HCT116 (cell line): ENCODE results near the gene ABHD4. TPM values are rescaled to one million over a fixed set of nuclear protein-coding genes. Genes with fewer than 3 reads are reported as not detected.

Experiments
- ATAC-seq: fragments of 200-7000 bp; cut with Tn5 transposase; 2 replicates; pipeline ENCODE4 v1.9.1; 2020; ENCODE audit warnings: mild to moderate bottlenecking, moderate library complexity
- BruUV-seq: library from RNA; stranded (reverse); fragments of 400-500 nt; replicated peaks from 2 replicates; lab custom pipeline; 2021; lab: Mats Ljungman, UMichigan
- CTCF ChIA-PET: fragments of 300-600 bp; sonication (Branson Sonifier 250); formaldehyde crosslinking; loops from one replicate; lab custom pipeline; 2021; ENCODE audit warnings: antibody characterized with exemption; lab: Charles Lee
- POLR2A ChIA-PET: fragments of 300-600, 350-600 bp; sonication (Branson Sonifier 250); formaldehyde crosslinking; loops from one replicate; lab custom pipeline; 2021; ENCODE audit warnings: antibody characterized with exemption; lab: Charles Lee
- RAD21 ChIA-PET, 2 experiments: fragments of 300-600 bp; sonication (Branson Sonifier 250); formaldehyde crosslinking; loops; one replicate each; lab custom pipeline; 2023; ENCODE audit warnings: low total read pairs in 2 of 2; ENCODE audit not compliant: uncharacterized antibody in 2 of 2, unreplicated experiment in 2 of 2, low non-redundant PET in 1 of 2; lab: Charles Lee
- DNase-seq: peaks from one replicate; pipeline ENCODE4 v3.0.0-alpha.2; 2010; ENCODE audit warnings: low read depth, low spot score
- H2AFZ ChIP-seq: fragments of 200-600 bp; shearing (Covaris generic), sonication (generic); 2 replicates; pipeline ENCODE4 v1.6.1; 2017; ENCODE audit warnings: low read depth, mixed run types, mixed read lengths, antibody characterized with exemption, low read length; ENCODE audit not compliant: poor library complexity, severe bottlenecking
- H3K27ac ChIP-seq: 2 replicates; pipeline ENCODE4 v1.5.1; 2012; ENCODE audit warnings: low read depth, low read length
- H3K27me3 ChIP-seq: fragments of 200-600 bp; sonication (generic); 2 replicates; pipeline ENCODE4 v1.6.1; 2016; ENCODE audit warnings: mixed run types, low read length, mixed read lengths; ENCODE audit not compliant: insufficient read depth
- H3K36me3 ChIP-seq, 2 experiments: fragments of 200-500 bp in 1 of 2; fragments of 200-600 bp in 1 of 2; sonication (Bioruptor generic) in 1 of 2; sonication (generic) in 1 of 2; 2 replicates each; pipeline versions ENCODE4 v1.5.1 to v1.6.1; 2014 to 2016; ENCODE audit warnings: low read length in 2 of 2, inconsistent platforms in 1 of 2, mixed read lengths in 1 of 2, mixed run types in 1 of 2; ENCODE audit not compliant: insufficient read depth in 2 of 2, control insufficient read depth in 1 of 2
- H3K4me1 ChIP-seq, 2 experiments: fragments of 200-600 bp in 1 of 2; sonication (generic) in 1 of 2; 2 replicates each; pipeline versions ENCODE4 v1.5.1 to v1.6.1; 2012 to 2017; ENCODE audit warnings: low read length in 2 of 2, inconsistent platforms in 1 of 2, mild to moderate bottlenecking in 1 of 2, mixed read lengths in 1 of 2, mixed run types in 1 of 2, moderate library complexity in 1 of 2; ENCODE audit not compliant: insufficient read depth in 2 of 2, control insufficient read depth in 1 of 2
- H3K4me2 ChIP-seq: fragments of 200-600 bp; sonication (generic); 2 replicates; pipeline ENCODE4 v1.6.1; 2017; ENCODE audit warnings: mixed run types, low read length, mixed read lengths
- H3K4me3 ChIP-seq, 2 experiments: fragments of 200-600 bp in 1 of 2; sonication (generic) in 1 of 2; replicated peaks in 1 of 2; 2 replicates each; pipeline ENCODE4 v1.5.1; 2011 to 2016; ENCODE audit warnings: low read length in 2 of 2, control low read depth in 1 of 2, low read depth in 1 of 2, mild to moderate bottlenecking in 1 of 2, mixed read lengths in 1 of 2, mixed run types in 1 of 2
- H3K79me2 ChIP-seq: fragments of 200-600 bp; sonication (generic); 2 replicates; pipeline ENCODE4 v1.6.1; 2017; ENCODE audit warnings: mild to moderate bottlenecking, mixed run types, low read length, moderate library complexity, mixed read lengths; ENCODE audit not compliant: insufficient read depth
- H3K9ac ChIP-seq: fragments of 200-600 bp; sonication (generic); 2 replicates; pipeline ENCODE4 v1.6.1; 2016; ENCODE audit warnings: low read length, mixed read lengths
- H3K9me2 ChIP-seq: fragments of 200-600 bp; sonication (generic), shearing (Covaris generic); 2 replicates; pipeline ENCODE4 v1.6.1; 2017; ENCODE audit warnings: mixed run types, mild to moderate bottlenecking, moderate library complexity; ENCODE audit not compliant: insufficient read depth
- H3K9me3 ChIP-seq, 2 experiments: fragments of 200-500 bp in 1 of 2; fragments of 200-600 bp in 1 of 2; sonication (Bioruptor generic) in 1 of 2; sonication (generic) in 1 of 2; 2 replicates each; pipeline ENCODE4 v1.6.1; 2014 to 2017; ENCODE audit warnings: low read length in 2 of 2, mixed read lengths in 2 of 2, inconsistent platforms in 1 of 2, low read depth in 1 of 2, mild to moderate bottlenecking in 1 of 2, mixed run types in 1 of 2, moderate library complexity in 1 of 2; ENCODE audit not compliant: control insufficient read depth in 1 of 2, insufficient read depth in 1 of 2
- H4K20me1 ChIP-seq: fragments of 200-600 bp; sonication (generic), shearing (Covaris generic); 2 replicates; pipeline ENCODE4 v1.6.1; 2017; ENCODE audit warnings: mixed run types, mild to moderate bottlenecking, moderate library complexity; ENCODE audit not compliant: insufficient read depth
- CBX3 ChIP-seq: IDR thresholded peaks from 2 replicates; pipeline ENCODE4 v1.6.1; 2012; ENCODE audit warnings: low read depth
- CEBPB ChIP-seq: IDR thresholded peaks from 2 replicates; pipeline ENCODE4 v1.6.1; 2012; ENCODE audit warnings: low read depth
- CTCF ChIP-seq, 3 experiments: fragments of 200-600 bp in 1 of 3; sonication (generic) in 1 of 3; IDR thresholded peaks in 2 of 3; conservative IDR thresholded peaks in 1 of 3; 2 replicates each; pipeline ENCODE4 v1.5.1; 2012 to 2017; ENCODE audit warnings: low read depth in 2 of 3, low read length in 2 of 3, antibody characterized with exemption in 1 of 3, borderline replicate concordance in 1 of 3, control low read depth in 1 of 3, mild to moderate bottlenecking in 1 of 3, mixed read lengths in 1 of 3, mixed run types in 1 of 3, moderate library complexity in 1 of 3; ENCODE audit not compliant: insufficient read depth in 1 of 3
- EGR1 ChIP-seq: IDR thresholded peaks from 2 replicates; pipeline ENCODE4 v1.6.1; 2012; ENCODE audit warnings: low read depth
- ELF1 ChIP-seq: IDR thresholded peaks from 2 replicates; pipeline ENCODE4 v1.6.1; 2012; ENCODE audit warnings: low read depth, borderline replicate concordance
- EZH2 ChIP-seq: fragments of 200-600 bp; sonication (generic); IDR thresholded peaks from 2 replicates; pipeline ENCODE4 v1.6.1; 2017; ENCODE audit warnings: antibody characterized with exemption, mixed run types
- EZH2phosphoT487 ChIP-seq: fragments of 200-600 bp; IDR thresholded peaks from 2 replicates; pipeline ENCODE4 v1.6.1; 2018; ENCODE audit warnings: antibody characterized with exemption, borderline replicate concordance
- FOSL1 ChIP-seq: IDR thresholded peaks from 2 replicates; pipeline ENCODE4 v1.6.1; 2012; ENCODE audit warnings: low read depth
- MAX ChIP-seq: IDR thresholded peaks from 2 replicates; pipeline ENCODE4 v1.6.1; 2012
- POLR2A ChIP-seq: IDR thresholded peaks from 2 replicates; pipeline ENCODE4 v1.7.0; 2011; ENCODE audit warnings: borderline replicate concordance; ENCODE audit not compliant: insufficient read depth, insufficient read length; ENCODE audit errors: extremely low read depth
- POLR2AphosphoS5 ChIP-seq: IDR thresholded peaks from 2 replicates; pipeline ENCODE4 v1.6.1; 2011; ENCODE audit warnings: mild to moderate bottlenecking, low read depth, low read length, moderate library complexity
- ZNF274 ChIP-seq: fragments of 200-500 bp; sonication (Bioruptor generic); IDR thresholded peaks from 2 replicates; pipeline ENCODE4 v1.6.1; 2014; ENCODE audit warnings: mild to moderate bottlenecking, low read depth, low read length, inconsistent platforms
- intact Hi-C: fragments of 100-400 bp; cut with micrococcal nuclease; formaldehyde crosslinking; loops from 2 replicates; pipeline ENCODE4 v1.10.0; 2022
- total RNA-seq: library from RNA; stranded (reverse); gene quantifications from one replicate; pipeline ENCODE4 v1.2.1, GENCODE V29; 2021; ENCODE audit not compliant: unreplicated experiment

The ABHD4 gene
- total RNA-seq, 1 experiment from 2014 or later = 9.4 TPM

GRCh38 chr14:22561661-22562579, 36.2 kb upstream of the ABHD4 start:
- Histone ChIP-seq H3K4me3 (no peak overlapping the region), H3K4me1 (peaks cover 5 to 18% of the 10 kb centered on the region in 2 experiments), H4K20me1 (no peaks in the 10 kb centered on the region), H3K36me3 (peaks cover 16% of the 10 kb centered on the region in 2 experiments; a peak in 3 of 4 replicates), H3K9ac (no peak overlapping the region), H2AFZ (no peak overlapping the region), H3K9me2 (no peaks in the 10 kb centered on the region), H3K4me2 (no peak overlapping the region), H3K27ac (no peak overlapping the region), H3K27me3 (no peaks in the 10 kb centered on the region), H3K9me3 (no peaks in the 10 kb centered on the region), H3K79me2 (peaks cover 11% of the 10 kb centered on the region)
- intact Hi-C loops = no loop called here
- ChIA-PET CTCF (interaction anchor here (0.7 to 4.3 kb wide), 4 partner anchors 9 to 261 kb away, joined by 3 to 33 read pairs (median 4); no protein-coding TSS in a partner anchor), RAD21 (interaction anchor here in 1 of 2 experiments (0.7 kb wide), 1 partner anchor 291 kb away, joined by 3 read pairs; no protein-coding TSS in a partner anchor), POLR2A (no interaction called here)
- no TSS peak for BruUV-seq
- no peak for TF ChIP-seq MAX
- TF ChIP-seq CBX3 = no peak
- no peak for TF ChIP-seq POLR2AphosphoS5
- TF ChIP-seq ZNF274 = no peak
- no peak for TF ChIP-seq CEBPB
- TF ChIP-seq EZH2 = no peak
- no peak for TF ChIP-seq ELF1
- no peak for TF ChIP-seq POLR2A
- DNase-seq = no peak
- no peak for ATAC-seq

GRCh38 chr14:22563987-22564386, 34.1 kb upstream of the ABHD4 start:
- Histone ChIP-seq H3K27me3 (no peaks in the 10 kb centered on the region), H4K20me1 (no peaks in the 10 kb centered on the region), H3K4me2 (no peak overlapping the region), H3K79me2 (peaks cover 30% of the 10 kb centered on the region), H3K36me3 (peaks cover 23 to 28% of the 10 kb centered on the region in 2 experiments; a peak in 3 of 4 replicates), H2AFZ (no peak overlapping the region), H3K27ac (no peak overlapping the region), H3K4me1 (peaks cover 2 to 11% of the 10 kb centered on the region in 2 experiments; a peak in 3 of 4 replicates), H3K4me3 (no peak overlapping the region), H3K9ac (no peak overlapping the region), H3K9me2 (no peaks in the 10 kb centered on the region), H3K9me3 (no peaks in the 10 kb centered on the region)
- BruUV-seq = no TSS peak
- TF ChIP-seq EZH2phosphoT487 (no peak), POLR2AphosphoS5 (no peak), CTCF (IDR thresholded peaks at IDR 0.05 in 2 of 3, conservative IDR thresholded peaks at IDR 0.05 in 1 of 3; ENCODE audit: borderline replicate concordance in 1 of 3, insufficient read depth in 1 of 3, low read depth in 2 of 3, low read length in 2 of 3) (no peak), FOSL1 (no peak), CBX3 (no peak), POLR2A (no peak), EGR1 (no peak)
- intact Hi-C loops = no loop called here
- RAD21 ChIA-PET = no interaction called here
- CTCF ChIA-PET = interaction anchor here (1.3 to 1.5 kb wide), 2 partner anchors 26 to 89 kb away, joined by 5 to 6 read pairs; no protein-coding TSS in a partner anchor
- ATAC-seq (no peak), DNase-seq (no peak)
- POLR2A ChIA-PET = no interaction called here
